ENCODE results near the gene WBP11.

Gene WBP11

GRCh38 chr12:14825256-14825655 is 22.0 kb upstream of the WBP11 start:
- TF ChIP-seq CTCF (IDR thresholded peaks at IDR 0.05; ENCODE audit: insufficient read depth, missing control alignments) = no peak
- FAIRE-seq (no peak), DNase-seq (ENCODE audit: insufficient read length, low spot score) (no peak)

DNA sequence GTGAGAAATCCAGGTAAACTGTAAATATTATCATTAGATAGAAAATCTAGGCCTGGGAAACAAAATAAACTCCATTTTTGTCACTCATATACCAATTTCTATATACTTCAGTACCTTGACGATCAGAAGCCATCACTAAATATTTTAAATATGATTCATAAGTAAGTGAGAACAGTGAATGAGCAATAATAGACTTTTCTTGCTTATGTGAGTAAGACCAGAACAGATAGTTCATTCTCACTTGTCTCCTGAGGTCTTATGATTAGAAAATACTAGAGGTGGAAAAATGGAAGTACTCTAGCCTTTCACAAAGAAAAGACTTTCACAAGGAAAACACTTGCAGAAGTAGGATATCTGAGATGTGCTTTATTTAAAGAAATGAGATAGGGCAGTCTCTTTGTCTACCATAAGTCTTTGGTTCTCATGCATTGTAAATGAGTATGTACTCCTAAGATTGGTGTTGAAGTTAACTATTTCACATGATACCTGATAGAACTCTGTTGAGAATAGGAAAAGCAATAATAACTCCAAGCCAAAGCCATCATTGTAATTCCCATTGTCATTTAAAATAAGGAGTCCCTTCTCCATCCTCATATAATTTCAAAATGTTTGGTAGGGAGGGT is 20.8 kb upstream of the WBP11 start:
- no peak for DNase-seq (ENCODE audit: insufficient read length, low spot score)
- TF ChIP-seq CTCF (IDR thresholded peaks at IDR 0.05; ENCODE audit: insufficient read depth, missing control alignments) = no peak
- no peak for FAIRE-seq

- FAIRE-seq (no peak), DNase-seq (ENCODE audit: insufficient read length, low spot score) (no peak)
- TF ChIP-seq CTCF (IDR thresholded peaks at IDR 0.05; ENCODE audit: insufficient read depth, missing control alignments) = no peak
Observed at GRCh38 chr12:14814014-14814413, 10.7 kb upstream of the WBP11 start, which contains the start of gene SMCO3. Gene SMCO3, minus strand, starts transcription at chr12:14814182. Its CDS starts 7,502 bp downstream, at chr12:14806680.

DNA sequence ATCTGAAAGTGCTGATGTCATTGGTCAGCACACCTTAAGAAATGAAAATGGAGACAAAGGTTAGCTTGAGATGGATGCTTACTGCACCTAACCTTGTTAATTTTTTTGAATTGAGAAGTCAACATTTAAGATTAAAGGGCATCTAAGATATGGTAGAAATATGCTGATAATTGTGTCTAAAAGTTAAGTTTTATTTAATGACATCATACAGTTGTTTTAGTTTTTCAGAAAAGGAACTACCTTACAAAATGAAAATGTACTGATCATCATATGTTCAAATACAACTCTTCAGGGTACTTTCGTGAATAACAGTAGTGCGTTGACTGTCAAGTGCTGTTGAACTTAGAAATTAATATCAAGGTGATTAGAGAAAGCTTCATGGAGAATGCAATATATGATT is 8.2 kb upstream of the WBP11 start:
- no peak for TF ChIP-seq CTCF (IDR thresholded peaks at IDR 0.05; ENCODE audit: insufficient read depth, missing control alignments)
- DNase-seq (ENCODE audit: insufficient read length, low spot score) = no peak
- FAIRE-seq = peak; percentile 35

DNA sequence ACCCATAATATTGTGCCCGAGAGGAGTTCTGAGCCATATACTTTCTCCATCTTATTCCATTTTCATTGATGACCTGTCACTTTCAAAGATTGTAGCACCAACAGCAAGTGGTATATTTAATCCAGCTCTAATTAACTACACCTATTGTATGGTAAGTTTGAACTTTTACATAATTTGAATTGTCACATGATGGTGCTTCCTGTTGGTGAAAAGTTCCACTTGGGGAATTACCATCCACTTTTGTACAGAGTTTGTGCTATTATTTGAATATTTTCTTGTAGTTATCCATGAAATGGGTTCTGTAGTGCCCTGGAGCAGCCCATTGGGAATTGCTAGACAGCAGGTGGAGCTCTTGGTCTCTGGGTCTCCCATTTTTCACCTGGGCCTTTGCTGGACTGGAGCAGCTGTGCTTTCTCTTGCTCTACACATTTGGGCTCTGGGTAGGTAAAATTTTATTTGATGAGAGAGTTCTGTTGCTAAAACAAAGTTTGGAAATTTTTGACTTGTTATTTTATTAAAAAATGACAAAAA is 7.7 kb upstream of the WBP11 start:
- FAIRE-seq = no peak
- no peak for DNase-seq (ENCODE audit: insufficient read length, low spot score)
- peak; percentile 26 for TF ChIP-seq CTCF (IDR thresholded peaks at IDR 0.05; ENCODE audit: insufficient read depth, missing control alignments)

DNA sequence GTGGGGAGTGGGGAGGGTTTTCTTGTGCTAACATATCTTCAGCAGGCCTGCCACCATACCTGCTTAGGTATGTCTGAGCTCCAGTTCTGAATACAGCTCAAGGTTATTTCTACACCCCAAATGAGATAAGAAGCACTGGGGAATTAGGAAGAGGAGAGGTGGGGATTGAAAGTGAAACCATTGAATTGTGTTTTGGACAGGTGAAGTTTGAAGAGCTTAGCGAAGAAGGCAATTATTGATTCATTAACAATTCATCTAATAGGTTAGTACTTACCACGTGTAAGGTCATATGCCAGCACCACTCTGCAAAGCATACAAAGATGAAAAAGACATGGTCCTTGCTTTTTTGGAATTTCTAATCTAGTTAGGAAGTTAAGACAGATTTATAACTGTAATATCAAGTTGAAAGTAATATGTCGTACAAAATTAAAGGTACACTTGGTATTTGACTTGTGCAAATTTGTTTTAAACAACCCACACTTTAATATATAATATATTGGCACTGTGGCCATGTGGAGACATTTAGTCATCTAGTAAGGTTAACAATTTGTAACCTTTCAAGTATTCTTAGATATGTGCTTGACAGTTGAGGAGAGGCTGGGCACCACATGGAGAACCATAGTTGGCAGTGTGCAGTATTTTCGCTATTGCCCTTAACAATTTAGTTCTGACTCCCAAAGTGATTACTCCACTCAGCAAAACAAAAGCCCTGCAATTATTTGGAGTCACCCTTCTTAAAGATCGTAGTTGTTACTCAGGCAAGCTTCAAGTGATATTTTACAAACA is 7.1 kb upstream of the WBP11 start:
- DNase-seq (ENCODE audit: insufficient read length, low spot score) = no peak
- no peak for TF ChIP-seq CTCF (IDR thresholded peaks at IDR 0.05; ENCODE audit: insufficient read depth, missing control alignments)
- FAIRE-seq = no peak

GRCh38 chr12:14803830-14804160 is 517 bp upstream of the WBP11 start:
- FAIRE-seq (peak; percentile 92), DNase-seq (ENCODE audit: insufficient read length, low spot score) (no peak)

More at GRCh38 chr12:14803830-14804160, 517 bp upstream of the WBP11 start:
- TF ChIP-seq CTCF (IDR thresholded peaks at IDR 0.05; ENCODE audit: insufficient read depth, missing control alignments) = no peak

All from D721Med (cell line).